HG02642 (cell line): Measurements from ENCODE around the gene SPAG8.

Experiments used
- ATAC-seq: cut with Tn5 transposase; IDR thresholded peaks from one replicate; pipeline ENCODE4 v1.9.1; 2021; ENCODE audit warnings: mild to moderate bottlenecking; ENCODE audit not compliant: unreplicated experiment, poor library complexity

Gene SPAG8, protein sequence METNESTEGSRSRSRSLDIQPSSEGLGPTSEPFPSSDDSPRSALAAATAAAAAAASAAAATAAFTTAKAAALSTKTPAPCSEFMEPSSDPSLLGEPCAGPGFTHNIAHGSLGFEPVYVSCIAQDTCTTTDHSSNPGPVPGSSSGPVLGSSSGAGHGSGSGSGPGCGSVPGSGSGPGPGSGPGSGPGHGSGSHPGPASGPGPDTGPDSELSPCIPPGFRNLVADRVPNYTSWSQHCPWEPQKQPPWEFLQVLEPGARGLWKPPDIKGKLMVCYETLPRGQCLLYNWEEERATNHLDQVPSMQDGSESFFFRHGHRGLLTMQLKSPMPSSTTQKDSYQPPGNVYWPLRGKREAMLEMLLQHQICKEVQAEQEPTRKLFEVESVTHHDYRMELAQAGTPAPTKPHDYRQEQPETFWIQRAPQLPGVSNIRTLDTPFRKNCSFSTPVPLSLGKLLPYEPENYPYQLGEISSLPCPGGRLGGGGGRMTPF

DNA sequence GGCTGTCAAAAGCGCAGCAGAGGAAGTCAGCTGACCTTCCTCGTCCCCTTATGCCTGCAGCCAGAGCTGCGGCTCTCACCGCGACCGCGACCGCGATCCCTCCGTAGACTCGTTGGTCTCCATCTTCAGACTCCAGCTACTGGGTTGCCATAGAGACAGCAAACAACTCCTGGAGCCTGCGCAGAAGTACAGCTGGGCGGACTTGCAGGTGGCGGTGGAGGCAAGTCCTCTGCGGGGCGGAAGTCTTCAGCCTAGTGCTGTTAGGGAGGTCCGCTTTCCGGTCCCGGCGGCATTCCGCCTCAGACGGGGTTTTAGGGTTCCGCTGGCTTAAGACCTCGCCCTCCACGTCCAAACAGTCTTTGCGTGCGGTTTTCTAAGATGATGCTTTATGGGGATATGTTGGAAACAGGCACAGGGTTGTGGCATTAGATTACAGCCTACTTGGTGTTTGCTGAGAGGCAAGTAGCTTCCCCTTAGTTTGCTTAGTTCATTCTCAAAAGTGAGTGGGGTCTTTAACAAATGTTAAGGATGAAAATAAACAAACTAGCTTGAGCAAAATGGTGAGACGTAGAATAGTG is at the start of gene SPAG8:
SPAG8 (minus strand) TSS at position 238 of the 578 bp plus-strand sequence; CDS start at position 123, 115 bp downstream.
- peak; percentile 62 for ATAC-seq

DNA sequence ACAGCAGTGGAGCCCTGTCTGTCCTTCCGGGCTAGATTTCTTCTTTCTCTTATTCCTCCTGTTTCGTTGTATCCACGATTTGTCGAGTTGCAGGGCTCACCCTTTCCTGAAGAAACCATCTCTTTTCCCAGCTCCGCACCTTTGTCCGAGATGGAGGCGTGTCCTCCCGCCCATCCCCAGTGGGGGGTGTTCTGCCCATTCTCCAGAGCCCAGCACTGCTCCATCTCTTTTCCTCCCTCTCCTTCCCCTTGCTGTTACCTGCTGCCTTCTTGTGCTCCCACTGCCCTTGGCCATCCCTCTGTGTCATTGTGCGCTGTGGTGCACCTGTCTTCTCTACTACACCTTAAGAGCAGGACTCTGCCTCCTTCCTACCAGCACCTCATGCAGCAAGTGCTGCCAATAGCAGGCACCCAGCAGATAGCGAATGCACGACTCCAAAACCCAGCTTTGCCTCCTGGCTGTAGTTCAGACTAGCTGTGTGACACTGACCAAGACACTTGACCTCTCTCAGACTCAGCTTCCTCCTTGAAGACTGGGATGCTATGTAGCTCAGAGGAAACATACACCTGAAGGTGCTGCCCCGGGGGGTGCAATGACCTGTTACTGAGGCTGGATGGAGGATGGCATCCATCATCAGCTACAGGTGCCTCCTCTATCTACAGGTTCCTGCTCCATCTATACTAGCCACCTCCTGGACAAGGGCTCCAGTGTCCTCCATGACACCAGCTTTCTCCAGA is 49.3 kb upstream of the SPAG8 start:
- no peak for ATAC-seq

DNA sequence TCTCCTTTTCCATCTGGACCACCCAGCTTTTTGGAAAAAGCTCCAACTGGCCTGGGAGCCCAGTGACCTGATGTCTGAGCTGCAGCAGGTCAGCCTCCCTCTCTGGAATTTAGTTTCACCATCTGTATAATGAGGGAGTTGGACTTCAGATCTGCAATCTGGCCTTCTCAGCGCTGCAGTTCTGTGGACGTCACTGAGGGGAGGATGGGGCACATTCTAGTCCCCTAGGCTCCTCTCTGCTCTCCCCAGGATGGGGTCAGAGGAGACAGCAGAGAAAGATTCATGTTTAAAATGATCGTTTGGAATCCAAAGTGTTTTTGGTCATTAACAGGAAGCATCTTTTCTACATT is 47.9 kb upstream of the SPAG8 start:
- ATAC-seq = no peak

DNA sequence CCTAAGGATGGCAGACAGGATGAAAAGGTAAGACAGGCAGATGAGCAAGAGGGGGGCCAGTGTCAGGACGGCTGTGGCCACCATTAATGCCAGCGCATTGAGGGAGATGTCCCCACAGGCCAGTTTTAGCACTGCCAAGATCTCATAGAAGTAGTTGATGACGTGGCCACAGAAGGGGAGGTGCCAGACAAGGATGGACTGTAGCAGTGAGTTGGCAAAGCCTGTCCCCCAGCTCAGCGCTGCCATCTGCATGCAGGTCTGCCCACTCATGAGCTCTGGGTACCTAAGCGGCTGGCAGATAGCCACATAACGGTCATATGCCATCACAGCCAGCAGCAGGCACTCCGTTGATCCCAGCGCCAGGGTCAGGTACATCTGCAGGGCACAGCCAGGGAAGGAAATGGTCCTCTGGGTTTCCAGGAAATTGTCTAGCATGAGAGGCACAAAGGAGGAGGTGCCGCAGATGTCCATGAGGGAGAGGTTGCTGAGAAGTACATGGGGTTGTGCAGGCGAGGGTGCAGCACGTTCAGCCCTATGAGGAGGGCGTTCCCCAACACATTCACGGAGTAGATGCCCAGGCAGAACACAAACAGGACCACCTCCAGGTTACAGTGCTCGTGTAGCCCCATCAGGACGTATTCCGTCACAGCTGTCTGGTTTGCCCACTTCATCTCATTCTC is 47.4 kb upstream of the SPAG8 start:
- no peak for ATAC-seq

DNA sequence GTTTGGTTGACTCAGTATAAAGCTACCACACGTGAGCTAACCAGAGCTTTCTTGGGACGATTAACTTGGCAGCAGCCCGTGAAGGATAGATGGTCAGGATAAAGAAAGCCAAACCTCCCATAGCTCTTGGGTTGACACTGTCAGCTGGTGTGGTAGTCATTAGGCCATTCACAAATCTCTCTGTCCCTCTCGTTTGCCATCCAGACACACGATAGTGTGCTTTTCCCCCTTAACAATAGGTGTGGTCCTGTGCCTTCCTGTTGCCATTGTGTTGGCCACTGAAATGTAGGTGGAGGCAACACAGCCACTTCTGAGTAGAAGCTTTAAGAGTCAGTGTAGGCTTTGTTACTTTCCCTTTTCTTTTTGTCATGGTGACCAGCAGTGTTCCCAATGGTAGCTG is 46.4 kb upstream of the SPAG8 start:
- ATAC-seq = no peak

DNA sequence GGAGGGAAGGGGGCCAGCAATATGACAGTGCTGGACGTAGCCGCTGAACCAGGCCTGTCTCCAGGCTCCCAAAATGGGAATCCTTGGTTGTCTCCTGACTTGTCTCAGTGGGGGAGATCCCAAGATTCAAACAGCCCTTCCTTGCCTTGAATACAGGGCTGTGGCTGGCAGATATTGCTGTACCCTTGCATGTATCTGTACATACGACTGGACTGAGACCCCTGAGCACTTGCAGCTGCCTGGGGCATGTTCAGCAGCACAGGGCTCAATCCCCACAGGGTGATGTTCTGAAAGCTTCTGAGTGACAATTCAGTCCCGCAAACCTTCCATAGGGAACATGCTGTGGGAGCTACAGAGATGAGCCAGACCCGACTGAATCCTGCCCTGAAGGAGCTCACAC is 44.8 kb upstream of the SPAG8 start:
- no peak for ATAC-seq

DNA sequence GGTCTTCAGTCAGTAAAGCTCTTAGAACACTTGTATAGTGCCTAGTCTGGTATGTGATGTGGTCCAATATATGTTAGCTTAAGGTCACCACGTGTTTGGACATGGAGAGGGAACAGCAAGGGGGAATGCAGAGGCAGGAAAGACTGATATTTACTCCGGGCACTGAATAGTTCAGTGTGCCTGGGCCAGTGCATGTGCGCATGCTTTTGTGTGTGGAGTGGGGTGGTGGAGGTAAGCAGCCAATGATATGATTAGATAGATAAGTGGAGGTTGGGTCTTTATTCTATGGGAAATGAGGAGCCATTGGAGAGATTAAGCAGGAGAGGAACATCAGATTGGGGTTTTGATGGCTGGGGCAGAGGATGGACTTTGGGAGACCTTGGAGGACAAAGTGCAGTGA is 44.1 kb upstream of the SPAG8 start:
- no peak for ATAC-seq

DNA sequence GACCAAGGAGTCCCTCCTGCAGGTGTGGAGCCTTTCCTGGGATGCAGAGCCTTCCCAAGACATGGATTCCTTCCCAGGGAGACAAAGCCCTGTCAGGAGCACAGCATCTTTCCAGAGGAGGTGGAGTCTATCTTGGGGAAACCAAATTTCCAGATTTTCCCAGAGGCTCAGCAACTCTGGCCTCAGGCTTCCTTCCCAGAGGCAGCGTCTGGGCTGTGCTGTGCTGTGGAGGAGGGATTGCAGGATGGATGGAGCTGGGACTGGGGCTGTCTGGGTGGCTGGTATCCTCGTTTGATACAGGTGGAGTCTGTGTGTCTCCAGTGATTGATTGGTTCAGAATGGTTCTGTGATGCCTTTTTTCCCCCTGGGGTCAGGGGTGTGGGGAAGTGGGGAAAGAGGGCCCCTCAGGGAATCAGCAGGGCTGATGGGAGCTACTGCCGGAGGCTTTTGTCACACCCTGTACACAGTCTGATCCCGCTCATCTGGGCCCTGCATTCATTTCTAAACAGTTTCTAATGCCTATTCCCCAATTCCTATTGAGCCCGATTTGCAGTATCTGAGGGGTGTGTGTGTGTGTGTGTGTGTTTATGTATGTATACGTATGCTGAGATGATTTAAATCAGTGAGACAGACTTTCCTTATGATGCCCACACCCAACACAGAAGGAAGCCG is 42.2 kb upstream of the SPAG8 start:
- no peak for ATAC-seq

DNA sequence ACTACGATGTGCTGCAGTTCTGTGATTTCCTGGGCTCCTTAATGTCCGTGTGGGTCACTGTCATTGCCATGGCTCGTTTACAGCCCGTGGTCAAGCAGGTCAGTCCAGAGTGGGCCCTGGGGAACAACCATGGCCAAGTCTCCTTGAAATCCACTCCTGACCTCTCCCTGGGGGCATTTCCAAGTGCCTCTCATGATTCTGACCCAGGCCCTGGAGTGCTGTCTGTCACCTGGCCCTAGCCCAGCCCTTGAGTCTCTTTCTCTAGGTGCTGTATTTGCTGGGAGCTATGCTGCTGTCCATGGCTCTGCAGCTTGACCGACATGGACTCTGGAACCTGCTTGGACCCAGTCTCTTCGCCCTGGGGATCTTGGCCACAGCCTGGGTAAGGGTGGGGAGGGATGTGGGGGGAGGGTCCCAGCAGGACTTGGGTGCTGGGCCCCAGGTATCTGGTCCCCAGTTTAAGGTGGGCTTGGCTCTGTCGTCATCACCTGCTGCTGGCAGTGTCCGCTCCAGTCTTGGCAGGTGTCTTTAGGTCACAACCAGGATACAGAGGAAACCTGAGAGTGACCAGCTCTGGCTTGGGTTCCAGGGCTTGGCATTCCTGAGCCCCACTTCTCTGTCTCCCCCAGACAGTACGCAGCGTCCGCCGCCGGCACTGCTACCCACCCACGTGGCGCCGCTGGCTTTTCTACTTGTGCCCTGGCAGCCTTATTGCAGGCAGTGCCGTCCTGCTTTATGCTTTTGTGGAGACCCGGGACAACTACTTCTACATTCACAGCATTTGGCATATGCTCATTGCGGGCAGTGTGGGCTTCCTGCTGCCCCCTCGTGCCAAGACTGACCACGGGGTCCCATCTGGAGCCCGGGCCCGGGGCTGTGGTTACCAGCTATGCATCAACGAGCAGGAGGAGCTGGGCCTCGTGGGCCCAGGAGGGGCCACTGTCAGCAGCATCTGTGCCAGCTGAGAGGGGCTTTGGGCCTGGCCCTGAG is 41.1 kb upstream of the SPAG8 start:
- no peak for ATAC-seq

DNA sequence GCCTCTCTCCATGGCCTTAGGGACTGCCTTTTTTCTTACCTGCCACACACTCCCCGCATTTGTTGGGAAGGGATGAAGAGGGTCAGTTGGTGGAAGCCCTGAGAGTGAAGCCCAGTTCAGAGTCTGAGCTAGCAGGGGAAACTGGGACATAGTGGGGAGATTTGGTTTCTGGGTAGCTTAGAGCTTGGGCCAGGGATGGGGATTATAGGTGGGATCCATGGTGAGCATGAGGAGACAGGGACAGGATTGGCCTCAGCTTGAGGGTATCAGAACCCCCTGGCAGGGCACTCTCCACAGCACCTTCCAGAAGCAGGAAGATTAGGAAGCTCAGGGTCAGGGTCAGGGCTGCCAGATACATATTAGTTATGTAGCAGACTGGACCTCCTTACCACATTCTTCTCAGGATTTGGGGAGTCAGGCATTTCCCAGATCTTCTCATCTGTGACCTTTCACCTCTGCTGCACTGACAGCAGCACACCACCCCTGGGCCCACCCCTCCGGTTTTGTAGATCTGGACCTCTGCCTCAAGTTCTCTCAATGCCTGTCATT is 40.3 kb upstream of the SPAG8 start:
- no peak for ATAC-seq

DNA sequence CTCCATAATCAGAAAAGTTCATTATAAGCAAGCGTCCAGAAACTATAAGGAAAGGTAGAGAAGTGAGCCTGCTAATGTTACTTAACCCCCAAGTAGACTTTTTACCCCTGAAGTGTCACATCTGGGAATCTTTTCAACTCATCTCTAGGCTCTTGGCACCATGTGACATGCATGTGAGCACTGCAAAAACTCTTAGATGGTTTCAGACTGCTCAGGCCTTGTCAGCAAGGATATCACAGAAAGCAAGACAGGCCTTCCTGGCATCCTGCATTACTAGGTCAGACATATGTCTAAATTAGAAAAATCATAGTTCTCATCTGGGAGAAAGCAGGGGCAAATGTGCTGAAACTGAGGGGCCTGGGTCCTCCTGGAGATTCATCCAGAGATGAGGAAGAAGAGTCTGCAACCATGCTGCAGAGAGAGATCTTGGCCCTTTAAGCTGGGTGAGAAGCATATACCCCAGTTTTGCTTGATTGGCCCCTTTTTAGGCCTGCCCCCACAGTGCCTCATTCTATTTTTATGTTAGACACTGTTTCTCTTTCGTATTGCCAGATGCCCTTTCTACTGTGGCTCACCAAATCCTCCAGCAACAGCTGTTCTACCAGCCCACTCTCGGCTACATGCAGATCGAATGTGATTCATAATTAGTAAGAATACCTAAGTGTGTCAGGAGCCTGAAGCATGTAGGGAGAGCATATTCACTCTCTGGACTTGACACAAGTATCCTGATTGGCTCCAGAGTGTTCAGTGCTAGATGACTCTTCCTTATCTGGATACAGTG is 35.9 kb upstream of the SPAG8 start:
- ATAC-seq = peak; percentile 91

DNA sequence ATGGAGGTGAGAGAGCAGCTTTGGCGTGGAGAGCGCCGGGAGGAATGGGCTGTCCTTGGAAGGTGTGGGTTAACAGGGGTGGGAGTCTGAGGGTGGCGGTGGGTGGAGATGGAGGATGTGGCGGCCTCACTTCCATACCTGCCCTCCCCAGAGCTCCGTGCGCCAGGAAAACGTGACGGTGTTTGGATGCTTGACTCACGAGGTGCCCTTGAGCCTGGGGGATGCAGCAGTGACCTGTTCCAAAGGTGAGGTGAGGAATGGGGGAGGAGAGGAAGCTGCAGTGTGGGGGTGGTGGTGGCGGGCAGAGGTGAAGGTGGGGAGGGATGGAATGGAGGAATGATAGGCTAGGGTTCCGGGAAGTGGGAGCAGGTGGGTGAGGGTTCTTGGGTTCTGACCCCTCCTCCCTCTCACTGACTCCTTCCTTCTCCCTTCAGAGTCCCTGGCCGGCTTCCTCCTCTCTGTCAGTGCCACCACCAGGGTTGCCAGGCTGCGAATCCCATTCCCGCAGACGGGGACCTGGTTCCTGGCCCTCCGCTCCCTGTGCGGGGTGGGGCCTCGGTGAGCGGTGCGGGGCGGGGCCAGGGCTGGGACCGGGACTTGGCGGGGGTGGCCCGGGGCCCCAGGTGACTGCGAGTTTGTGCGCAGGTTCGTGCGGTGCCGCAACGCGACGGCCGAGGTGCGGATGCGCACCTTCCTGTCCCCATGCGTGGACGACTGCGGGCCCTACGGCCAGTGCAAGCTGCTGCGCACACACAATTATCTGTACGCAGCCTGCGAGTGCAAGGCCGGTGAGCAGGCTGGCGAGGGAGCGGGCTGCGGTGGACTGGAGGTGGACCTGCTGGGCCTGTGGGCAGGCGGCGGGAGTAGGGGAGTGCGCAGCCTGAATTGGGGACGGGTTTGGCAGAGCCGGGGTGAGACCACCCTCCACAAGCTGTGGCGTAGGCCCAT is 34.0 kb upstream of the SPAG8 start:
- no peak for ATAC-seq

DNA sequence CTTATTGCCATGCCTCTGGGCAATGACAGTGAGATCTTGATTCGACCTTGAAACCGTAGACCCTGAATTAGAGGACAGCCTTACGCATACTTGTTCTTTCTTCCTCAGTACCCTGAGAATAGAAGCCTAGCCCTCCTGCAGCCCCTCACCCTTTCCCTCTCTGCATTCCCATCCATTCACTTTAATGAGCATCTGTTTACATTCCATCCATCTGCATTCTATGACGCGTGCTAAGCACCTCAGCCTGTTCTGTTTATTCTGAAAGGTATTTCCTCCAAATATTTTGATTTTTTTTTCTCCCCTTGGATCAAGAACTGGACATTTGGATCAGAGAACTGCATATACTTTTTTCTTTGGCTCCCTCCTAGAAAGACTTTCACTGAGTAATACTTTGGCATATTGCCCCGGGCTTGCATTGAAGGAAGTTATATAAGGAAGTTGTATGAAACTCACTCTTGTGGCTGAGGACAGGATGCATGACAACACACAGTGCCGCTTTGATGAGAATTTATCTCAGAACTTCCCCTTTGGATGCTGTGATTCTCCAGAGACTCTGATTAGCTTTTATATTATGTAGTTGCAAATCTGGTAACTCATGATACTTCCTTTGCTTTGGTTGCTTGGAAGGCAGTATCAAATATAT is 32.7 kb upstream of the SPAG8 start:
- no peak for ATAC-seq

DNA sequence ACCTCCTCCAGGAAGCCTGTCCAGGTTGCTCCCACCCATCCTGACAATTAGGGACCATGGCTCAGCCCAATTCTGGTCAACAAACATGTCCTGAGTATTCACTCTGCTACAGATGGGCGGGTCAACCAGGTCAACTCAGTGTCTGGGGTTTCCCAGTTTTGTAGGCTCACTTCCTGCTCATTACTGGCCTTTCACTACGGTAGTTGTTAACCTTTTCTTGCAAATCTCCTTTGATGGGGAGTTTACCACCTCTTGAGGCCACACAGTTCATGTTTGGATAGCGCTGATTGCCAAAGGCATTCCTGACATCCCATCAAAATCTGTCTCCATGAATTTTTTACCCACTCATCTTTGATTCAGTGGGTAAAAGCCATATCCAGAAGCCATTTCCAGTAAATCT is 30.7 kb upstream of the SPAG8 start:
- ATAC-seq = peak; percentile 67

DNA sequence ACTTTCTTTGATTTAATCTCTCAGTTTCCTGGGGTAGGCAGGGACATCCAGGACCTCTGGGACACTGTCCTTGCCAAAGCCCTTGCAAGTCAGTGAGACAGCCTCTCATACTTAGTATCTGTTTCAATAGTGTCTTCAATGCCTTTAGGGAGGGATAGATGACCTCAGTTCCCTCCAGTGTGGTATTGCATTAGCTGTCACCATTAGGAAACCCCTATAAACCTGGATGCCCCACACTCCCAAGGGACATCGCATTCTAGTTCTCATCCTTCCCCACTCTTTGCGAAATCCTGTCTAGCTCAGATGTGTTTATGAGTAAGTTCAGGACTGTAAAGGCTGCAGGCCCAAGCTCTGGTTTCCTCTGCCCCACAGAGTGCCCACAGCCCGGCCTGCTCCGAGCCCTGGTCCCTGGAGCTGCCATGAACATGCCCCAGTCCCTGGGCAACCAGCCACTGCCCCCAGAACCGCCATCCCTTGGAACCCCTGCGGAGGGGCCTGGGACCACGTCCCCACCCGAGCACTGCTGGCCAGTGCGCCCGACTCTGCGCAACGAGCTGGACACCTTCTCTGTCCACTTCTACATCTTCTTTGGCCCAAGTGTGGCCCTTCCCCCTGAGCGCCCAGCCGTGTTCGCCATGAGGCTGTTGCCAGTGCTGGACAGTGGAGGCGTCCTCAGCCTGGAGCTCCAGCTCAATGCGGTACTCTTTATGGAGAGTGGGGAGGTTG is 30.1 kb upstream of the SPAG8 start:
- ATAC-seq = peak; percentile 12

DNA sequence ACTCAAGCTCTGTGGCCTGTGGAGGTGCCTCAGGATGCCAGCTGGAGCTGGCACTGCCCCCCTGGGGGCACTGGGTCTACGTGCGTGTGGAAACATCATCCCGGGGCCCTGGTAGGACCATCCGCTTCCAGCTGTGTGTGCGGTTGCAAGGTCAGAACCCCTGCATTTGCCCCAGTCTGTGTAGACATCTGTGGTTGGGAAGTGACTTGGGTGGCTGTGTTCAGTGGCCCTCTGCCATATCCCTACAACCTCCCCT is 29.5 kb upstream of the SPAG8 start:
- ATAC-seq = no peak
